Right lobe of liver (tissue), 6 donors: ENCODE measurements around the gene ARMC9. TPM values are rescaled to one million over a fixed set of nuclear protein-coding genes. Genes with fewer than 3 reads are reported as not detected.

Experiments
- ATAC-seq, 4 donors: fragments of 200-7000 bp; cut with Tn5 transposase; one replicate each; pipeline ENCODE4 v1.9.1; 2020; ENCODE audit warnings: mild to moderate bottlenecking in 4 of 4, moderate library complexity in 4 of 4
- DNase-seq, 3 donors: peaks; one replicate each; pipeline ENCODE4 v3.0.0-alpha.2; 2020
- H3K27ac ChIP-seq, 3 donors: fragments of 200-600 bp; one replicate each; pipeline ENCODE4 v1.8.0; 2022
- H3K27me3 ChIP-seq, 2 donors: fragments of 200-600 bp; one replicate each; pipeline ENCODE4 v1.8.0; 2022
- H3K36me3 ChIP-seq, 4 donors: fragments of 200-600 bp; sonication (generic) in 1 of 4; one replicate each; pipeline versions ENCODE4 v1.5.1 to v1.8.0; 2017 to 2022; ENCODE audit warnings: control low read depth in 1 of 4
- H3K4me1 ChIP-seq, 4 donors: fragments of 200-600 bp; sonication (generic) in 1 of 4; one replicate each; pipeline versions ENCODE4 v1.5.1 to v1.8.0; 2017 to 2022; ENCODE audit warnings: control low read depth in 1 of 4
- H3K4me3 ChIP-seq, 3 donors: fragments of 200-600 bp; one replicate each; pipeline ENCODE4 v1.8.0; 2022
- H3K9me3 ChIP-seq, 4 donors: fragments of 200-600 bp; sonication (generic) in 1 of 4; one replicate each; pipeline versions ENCODE4 v1.5.1 to v1.8.0; 2017 to 2022; ENCODE audit warnings: control low read depth in 1 of 4
- CTCF ChIP-seq, 4 donors: fragments of 200-600 bp in 3 of 4; fragments of 450-650 bp in 1 of 4; IDR thresholded peaks; one replicate each; pipeline versions ENCODE4 v1.5.1 to v1.8.0; 2016 to 2022; ENCODE audit warnings: antibody characterized with exemption in 4 of 4, mild to moderate bottlenecking in 2 of 4
- POLR2A ChIP-seq: fragments of 450-650 bp; IDR thresholded peaks from one replicate; pipeline ENCODE4 v1.6.1; 2017; ENCODE audit warnings: antibody characterized with exemption, mild to moderate bottlenecking
- WGBS: methylation state at CpG from one replicate; pipeline ENCODE4 v1.1.6; 2018; ENCODE audit warnings: low coverage, low lambda C conversion rate; ENCODE audit not compliant: insufficient coverage; ENCODE audit errors: missing lambda C conversion rate; 5-methylcytosine and 5-hydroxymethylcytosine counted together
- intact Hi-C, 2 donors: fragments of 100-400 bp; cut with DNase I; formaldehyde crosslinking; loops; one replicate each; pipeline versions ENCODE4 v1.11.2 to v1.14.1; 2022
- total RNA-seq, 6 experiments: library from RNA; depleted of rRNA in 2 of 6; stranded (reverse); fragments of >200 nt in 2 of 6; fragmentation: NEBNext Ultra II Directional in 3 of 6; extraction: Animal tissue kit (Norgen Biotek cat#: 25700) in 3 of 6; gene quantifications; one replicate each; pipeline versions ENCODE4 v1.1.0 to v1.2.4, GENCODE V29; 2016 to 2023
- donor health status: DM: no; HTN: yes; CAD: no.
- donor health status: DM: no; HTN: no; CAD: no.
- donor health status: DM: no; HTN: no; CAD: no.
- donor health status: DM: no; HTN: yes; CAD: no.
- donor health status: DM: no; HTN: yes; CAD: no.

The ARMC9 gene
- total RNA-seq, 6 experiments from 2014 or later = 1.5 to 7.7 (median 2.4) TPM

- ATAC-seq = no peak
- H3K4me3 ChIP-seq = no peak overlapping the region
- WGBS = 86% methylated on average over 4 of the region's 4 CpGs
- no peaks in the 10 kb centered on the region for H3K4me1 ChIP-seq
- TF ChIP-seq POLR2A (no peak), CTCF (IDR thresholded peaks at IDR 0.05) (no peak)
- H3K27me3 ChIP-seq = no peaks in the 10 kb centered on the region
- no peaks in the 10 kb centered on the region for H3K9me3 ChIP-seq
- H3K36me3 ChIP-seq = no peaks in the 10 kb centered on the region
- no peak for DNase-seq
- intact Hi-C loops = no loop called here
- no peak overlapping the region for H3K27ac ChIP-seq
Measured at GRCh38 chr2:231257763-231258162, 59.3 kb downstream of the ARMC9 start.

DNA sequence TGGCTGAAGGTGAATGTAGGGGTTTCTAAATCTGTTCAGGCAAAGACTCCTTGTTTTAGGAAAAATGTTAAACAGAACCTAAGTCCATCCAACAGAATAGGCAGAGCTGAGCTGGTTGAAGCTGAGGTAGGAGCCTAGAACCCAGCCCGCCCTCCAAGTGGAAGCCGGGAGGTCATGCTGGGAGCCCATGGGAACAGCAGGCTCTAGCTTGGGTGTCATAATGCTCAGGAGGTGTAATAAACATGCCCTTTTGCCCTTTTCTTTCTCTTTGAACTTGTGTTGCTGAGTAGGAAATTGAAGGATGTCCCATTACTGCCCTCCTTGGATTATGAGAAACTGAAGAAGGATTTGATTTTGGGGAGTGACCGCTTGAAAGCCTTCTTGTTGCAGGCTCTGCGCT, 60.3 kb downstream of the ARMC9 start:
- Histone ChIP-seq H3K36me3 (no peaks in the 10 kb centered on the region), H3K4me3 (no peak overlapping the region), H3K4me1 (no peaks in the 10 kb centered on the region), H3K9me3 (no peaks in the 10 kb centered on the region), H3K27me3 (no peaks in the 10 kb centered on the region), H3K27ac (no peak overlapping the region)
- no peak for TF ChIP-seq CTCF (IDR thresholded peaks at IDR 0.05)
- no peak for TF ChIP-seq POLR2A
- 94% methylated on average over 2 of the region's 4 CpGs for WGBS
- no peak for DNase-seq
- ATAC-seq = no peak
- intact Hi-C loops = no loop called here

DNA sequence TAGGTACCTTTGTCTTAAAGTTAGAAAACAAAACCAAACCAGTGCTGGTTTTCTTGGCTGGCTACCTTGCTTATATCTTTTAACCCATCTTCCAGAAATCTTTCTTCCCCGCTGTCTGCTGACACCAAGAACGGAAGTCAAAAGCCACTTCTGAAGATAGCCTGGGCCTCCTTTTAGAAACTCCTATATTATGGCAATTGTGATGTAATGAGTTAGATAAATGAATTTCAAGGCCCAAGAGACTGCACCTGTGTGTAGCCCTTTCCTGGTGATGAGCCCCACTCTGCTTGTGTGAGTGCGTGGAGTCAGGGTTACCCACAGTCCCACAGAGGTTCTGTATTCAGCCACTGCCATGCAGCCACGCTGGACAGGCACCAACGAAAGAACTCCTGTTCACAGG, 60.7 kb downstream of the ARMC9 start:
- H3K27me3 ChIP-seq = no peaks in the 10 kb centered on the region
- no peaks in the 10 kb centered on the region for H3K4me1 ChIP-seq
- ATAC-seq (no peak), DNase-seq (no peak)
- no peaks in the 10 kb centered on the region for H3K9me3 ChIP-seq
- TF ChIP-seq CTCF (IDR thresholded peaks at IDR 0.05) (no peak), POLR2A (no peak)
- no peak overlapping the region for H3K27ac ChIP-seq
- no peak overlapping the region for H3K4me3 ChIP-seq
- no peaks in the 10 kb centered on the region for H3K36me3 ChIP-seq
- 94% methylated on average over 3 of the region's 5 CpGs for WGBS
- intact Hi-C loops = no loop called here

DNA sequence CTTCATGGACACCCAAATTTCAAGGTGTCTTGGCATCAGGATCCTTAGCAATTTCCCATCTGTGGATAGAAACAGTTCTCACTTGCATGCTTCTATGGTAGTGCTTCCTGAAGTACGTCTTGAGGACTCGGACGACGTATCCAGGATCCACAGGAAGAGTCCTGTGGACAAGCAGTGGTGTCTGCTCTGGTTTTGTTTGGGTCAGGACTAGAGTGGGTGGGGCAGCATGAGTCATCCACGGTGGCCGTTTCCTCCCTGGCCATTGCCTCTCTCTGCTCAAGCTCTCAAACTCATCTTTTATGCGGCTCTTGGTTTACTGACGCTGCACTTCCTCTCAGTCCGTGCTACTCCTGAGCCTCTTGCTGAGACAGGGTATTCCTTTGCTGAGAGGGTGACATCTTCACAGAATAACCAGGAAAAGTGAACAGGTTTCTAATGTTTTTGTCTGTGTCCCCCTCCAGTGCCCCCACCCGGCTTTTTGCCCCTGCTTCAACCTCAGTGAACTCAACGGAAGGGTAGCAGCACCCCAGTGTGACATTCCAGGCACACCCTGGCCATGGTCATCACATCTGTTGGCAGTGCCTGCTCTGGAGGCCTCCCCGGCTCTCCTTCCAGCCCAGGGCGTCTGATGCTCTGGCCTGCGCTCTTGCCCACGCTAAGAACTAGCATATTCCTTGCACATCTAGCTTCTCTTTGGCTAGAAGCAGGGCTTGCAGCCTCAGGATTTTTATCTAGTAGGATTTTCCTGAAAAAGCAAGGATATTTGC, 62.2 kb downstream of the ARMC9 start:
- WGBS = 74% methylated on average over 8 of the region's 15 CpGs
- intact Hi-C loops = no loop called here
- peak; percentile 43 to 72 (median 55) for ATAC-seq
- no peak for DNase-seq
- H3K4me3 ChIP-seq = no peak overlapping the region
- no peaks in the 10 kb centered on the region for H3K36me3 ChIP-seq
- H3K4me1 ChIP-seq = no peaks in the 10 kb centered on the region
- no peaks in the 10 kb centered on the region for H3K27me3 ChIP-seq
- no peaks in the 10 kb centered on the region for H3K9me3 ChIP-seq
- H3K27ac ChIP-seq = no peak overlapping the region
- no peak for TF ChIP-seq POLR2A
- TF ChIP-seq CTCF (IDR thresholded peaks at IDR 0.05) = no peak
